Testis (tissue), 3 donors: ENCODE measurements around the gene MILR1. TPM values are rescaled to one million over a fixed set of nuclear protein-coding genes. Genes with fewer than 3 reads are reported as not detected.

ENCODE experiments used
- DNase-seq: peaks from one replicate; pipeline ENCODE4 v3.0.0-alpha.2; 2019
- H3K27ac ChIP-seq, 2 donors: fragments of 200-600 bp; sonication (generic); one replicate each; pipeline ENCODE4 v1.5.1; 2019
- H3K27me3 ChIP-seq: fragments of 200-600 bp; sonication (generic); one replicate; pipeline ENCODE4 v1.5.1; 2019
- H3K36me3 ChIP-seq: fragments of 200-600 bp; sonication (generic); one replicate; pipeline ENCODE4 v1.5.1; 2017; ENCODE audit warnings: low read depth; ENCODE audit errors: missing control alignments
- H3K4me1 ChIP-seq: fragments of 200-600 bp; sonication (generic); one replicate; pipeline ENCODE4 v1.5.1; 2019
- H3K4me3 ChIP-seq, 2 donors: fragments of 200-600 bp; sonication (generic); one replicate each; pipeline ENCODE4 v1.5.1; 2017 to 2019
- H3K9me3 ChIP-seq: fragments of 200-600 bp; sonication (generic); one replicate; pipeline ENCODE4 v1.5.1; 2017
- POLR2A ChIP-seq: fragments of 450-650 bp; IDR thresholded peaks from one replicate; pipeline ENCODE4 v1.6.1; 2017; ENCODE audit warnings: antibody characterized with exemption, mild to moderate bottlenecking, moderate library complexity
- WGBS, 2 donors: methylation state at CpG; one replicate each; pipeline ENCODE4 v1.1.5; 2018; 5-methylcytosine and 5-hydroxymethylcytosine counted together
- intact Hi-C: fragments of 100-400 bp; cut with DNase I; formaldehyde crosslinking; loops from one replicate; pipeline ENCODE4 v1.15.1; 2023; ENCODE audit warnings: low total_unique reads
- microRNA counts, 2 donors: library from miRNA; unstranded; fragments of <30 nt; microRNA quantifications; one replicate each; lab custom pipeline; 2016
- microRNA-seq, 2 donors: library from miRNA; unstranded; fragments of <30 nt; microRNA quantifications; one replicate each; pipeline ENCODE4, GENCODE V29; 2016; ENCODE audit warnings: borderline number of aligned reads in 2 of 2, borderline replicate concordance in 1 of 2
- polyA plus RNA-seq: library from polyadenylated mRNA; stranded (reverse); fragments of 350-450 nt; fragmentation: Illumina TruSeq; extraction: RNeasy Lipid Tissue Mini Kit (QIAGEN cat#74804); gene quantifications from one replicate; pipeline ENCODE4 v1.2.3, GENCODE V29; 2014; ENCODE audit warnings: low read depth, low replicate concordance; ENCODE audit not compliant: insufficient read depth
- small RNA-seq, 2 donors: library from RNA; depleted of rRNA; stranded (forward); fragments of <200 nt; gene quantifications; one replicate each; pipeline ENCODE3, GENCODE V24; 2016
- total RNA-seq, 2 donors: library from RNA; depleted of rRNA; stranded (reverse); fragments of >200 nt; gene quantifications; one replicate each; pipeline ENCODE4 v1.2.3, GENCODE V29; 2016
- TF ChIP-seq, protein P1 (sequence below), 3 experiments: fragments of 450-650 bp in 2 of 3; fragments of 200-600 bp in 1 of 3; sonication (generic) in 1 of 3; IDR thresholded peaks; one replicate each; pipeline ENCODE4 v1.5.1; 2016 to 2019; ENCODE audit warnings: antibody characterized with exemption in 3 of 3, mild to moderate bottlenecking in 2 of 3, moderate library complexity in 1 of 3

Gene MILR1
- total and polyA plus RNA-seq, 3 donors from 2014 or later, result 3.1 to 5.5 (median 3.7) TPM

DNA sequence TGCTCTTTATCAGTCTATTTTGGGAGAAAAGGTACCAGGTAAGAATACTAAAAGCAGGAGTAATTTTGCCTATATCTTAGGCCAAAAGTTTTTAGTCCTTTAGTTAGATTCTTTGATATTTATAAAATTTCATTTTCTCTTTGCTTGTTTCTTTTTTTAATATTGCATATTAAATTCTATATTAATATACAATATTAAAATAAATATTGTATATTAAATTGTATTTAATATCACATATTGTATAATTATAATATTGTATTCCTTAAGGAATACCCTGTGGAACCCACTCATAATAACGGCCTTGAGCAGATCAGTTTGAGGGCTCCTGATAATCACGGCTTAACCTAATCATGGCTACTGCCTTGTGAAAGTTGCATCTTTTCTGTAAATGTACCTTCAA lies 59.8 kb downstream of the MILR1 start:
- Histone ChIP-seq H3K9me3 (no peaks in the 10 kb centered on the region), H3K36me3 (no peaks in the 10 kb centered on the region), H3K27me3 (no peaks in the 10 kb centered on the region), H3K4me1 (peaks cover 10% of the 10 kb centered on the region), H3K4me3 (no peak overlapping the region), H3K27ac (no peak overlapping the region)
- TF ChIP-seq POLR2A, result no peak
- TF ChIP-seq, protein P1, sequence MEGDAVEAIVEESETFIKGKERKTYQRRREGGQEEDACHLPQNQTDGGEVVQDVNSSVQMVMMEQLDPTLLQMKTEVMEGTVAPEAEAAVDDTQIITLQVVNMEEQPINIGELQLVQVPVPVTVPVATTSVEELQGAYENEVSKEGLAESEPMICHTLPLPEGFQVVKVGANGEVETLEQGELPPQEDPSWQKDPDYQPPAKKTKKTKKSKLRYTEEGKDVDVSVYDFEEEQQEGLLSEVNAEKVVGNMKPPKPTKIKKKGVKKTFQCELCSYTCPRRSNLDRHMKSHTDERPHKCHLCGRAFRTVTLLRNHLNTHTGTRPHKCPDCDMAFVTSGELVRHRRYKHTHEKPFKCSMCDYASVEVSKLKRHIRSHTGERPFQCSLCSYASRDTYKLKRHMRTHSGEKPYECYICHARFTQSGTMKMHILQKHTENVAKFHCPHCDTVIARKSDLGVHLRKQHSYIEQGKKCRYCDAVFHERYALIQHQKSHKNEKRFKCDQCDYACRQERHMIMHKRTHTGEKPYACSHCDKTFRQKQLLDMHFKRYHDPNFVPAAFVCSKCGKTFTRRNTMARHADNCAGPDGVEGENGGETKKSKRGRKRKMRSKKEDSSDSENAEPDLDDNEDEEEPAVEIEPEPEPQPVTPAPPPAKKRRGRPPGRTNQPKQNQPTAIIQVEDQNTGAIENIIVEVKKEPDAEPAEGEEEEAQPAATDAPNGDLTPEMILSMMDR (IDR thresholded peaks at IDR 0.05), result no peak
- WGBS, 2 donors, result 69 to 72% methylated on average over 2 of the region's 2 CpGs
- DNase-seq, result no peak
- intact Hi-C loops, result no loop called here

DNA sequence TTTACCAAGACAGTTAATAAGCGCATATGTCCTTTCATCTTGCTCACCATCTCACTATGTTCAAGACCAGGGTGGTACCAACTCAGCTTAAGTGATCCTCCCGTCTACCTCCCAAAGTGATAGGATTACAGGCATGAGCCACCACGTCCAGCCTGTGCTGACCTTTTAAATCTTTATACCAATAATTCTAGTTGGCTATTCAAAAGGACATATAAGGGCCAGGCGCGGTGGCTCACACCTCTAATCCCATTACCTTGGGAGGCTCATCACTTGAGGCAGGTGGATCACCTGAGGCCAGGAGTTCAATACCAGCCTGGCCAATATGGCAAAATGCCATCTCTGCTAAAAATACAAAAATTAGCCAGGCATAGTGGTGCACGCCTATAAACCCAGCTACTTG lies 60.3 kb downstream of the MILR1 start:
- 84 to 90% methylated on average over 6 of the region's 6 CpGs for WGBS, 2 donors
- no peak overlapping the region for H3K27ac ChIP-seq
- no peaks in the 10 kb centered on the region for H3K36me3 ChIP-seq
- no peaks in the 10 kb centered on the region for H3K27me3 ChIP-seq
- H3K4me1 ChIP-seq, result peaks cover 7% of the 10 kb centered on the region
- DNase-seq, result no peak
- H3K9me3 ChIP-seq, result no peaks in the 10 kb centered on the region
- intact Hi-C loops, result no loop called here
- TF ChIP-seq POLR2A, result no peak
- TF ChIP-seq, protein P1 (IDR thresholded peaks at IDR 0.05), result no peak
- H3K4me3 ChIP-seq, result no peak overlapping the region

DNA sequence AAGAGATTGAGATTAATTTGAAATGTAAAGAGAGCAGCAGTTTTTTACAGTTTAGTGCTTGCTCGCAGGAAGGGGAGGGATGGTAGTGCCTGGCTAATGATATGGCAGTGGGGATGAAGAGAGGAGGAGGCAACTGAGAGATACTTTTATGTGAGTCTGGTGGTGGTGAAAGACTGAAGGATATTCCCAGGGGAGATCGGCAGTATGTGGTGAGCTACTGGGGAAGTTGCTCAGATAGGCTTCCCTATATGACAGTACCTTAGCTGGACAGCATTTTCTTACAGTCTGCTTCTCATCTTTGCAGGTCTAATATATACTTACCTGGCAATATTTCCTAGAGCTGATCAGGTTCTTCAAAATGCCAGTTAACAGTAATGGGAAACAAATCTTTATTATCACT lies 66.5 kb downstream of the MILR1 start:
- no peaks in the 10 kb centered on the region for H3K4me1 ChIP-seq
- intact Hi-C loops, result no loop called here
- H3K27ac ChIP-seq, result no peak overlapping the region
- no peaks in the 10 kb centered on the region for H3K36me3 ChIP-seq
- H3K27me3 ChIP-seq, result no peaks in the 10 kb centered on the region
- no peak for DNase-seq
- no peak overlapping the region for H3K4me3 ChIP-seq
- TF ChIP-seq POLR2A, result no peak
- TF ChIP-seq, protein P1 (IDR thresholded peaks at IDR 0.05), result no peak
- no peaks in the 10 kb centered on the region for H3K9me3 ChIP-seq
- 68 to 89% methylated on average over 2 of the region's 2 CpGs for WGBS, 2 donors

DNA sequence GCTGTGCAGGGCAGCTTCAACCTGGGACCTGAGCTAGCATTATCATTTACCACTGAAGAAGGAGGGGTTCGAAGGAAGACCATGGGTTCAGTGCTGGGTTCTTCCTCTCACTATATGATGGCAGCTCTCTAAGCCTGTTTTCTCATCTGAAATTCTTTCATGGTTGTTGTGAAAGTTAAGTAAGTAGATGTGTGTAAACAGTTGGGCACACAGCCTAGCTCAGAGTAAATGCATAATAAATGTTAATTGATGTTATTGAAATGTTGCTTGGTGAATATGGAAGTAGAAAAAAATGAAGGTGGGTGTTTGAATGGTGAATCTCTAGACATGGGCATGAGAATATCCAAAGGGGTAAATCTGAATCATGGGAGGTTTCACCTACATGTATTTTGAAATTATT lies 66.9 kb downstream of the MILR1 start:
- H3K4me3 ChIP-seq, result no peak overlapping the region
- no peaks in the 10 kb centered on the region for H3K9me3 ChIP-seq
- H3K27ac ChIP-seq, result no peak overlapping the region
- H3K27me3 ChIP-seq, result no peaks in the 10 kb centered on the region
- no peak for DNase-seq
- intact Hi-C loops, result no loop called here
- 90 to 100% methylated on average over 1 of the region's 1 CpG for WGBS, 2 donors
- TF ChIP-seq, protein P1 (IDR thresholded peaks at IDR 0.05), result no peak
- TF ChIP-seq POLR2A, result no peak
- no peaks in the 10 kb centered on the region for H3K36me3 ChIP-seq
- no peaks in the 10 kb centered on the region for H3K4me1 ChIP-seq

MicroRNA genes within 50 kb of the gene (microRNA counts, 767-probe panel; counts per million panel counts)
- 0 to 152 counts per million in 2 donors for microRNA hsa-miR-1273e (lab: Ali Mortazavi, UCI)

Small RNA genes lying within 50 kb of the gene (microRNA-seq; reads per million reads assigned to microRNA genes)
- gene MIR1273E (0 reads per million in 2 donors), gene MIR3064 (14.6 to 15.9 reads per million in 2 donors), gene MIR5047 (0 to 0.70 reads per million in 2 donors)

Small RNA genes lying within 50 kb of the gene (small RNA-seq; reads per million reads assigned to genes)
- 0 reads per million in 2 donors for gene ATP5MFP4
- gene MIR1273E, result 0 reads per million in 2 donors

Other genes with a start within 250 kb of the MILR1 start
- gene TEX2, start 185.9 kb upstream of the MILR1 start, total RNA-seq, result 10 to 100 TPM; 66.0 to 99.9 TPM
- 136 TPM for gene TEX2, start 185.9 kb upstream of the MILR1 start, polyA plus RNA-seq
- 10 to 100 TPM in 1 of 2 donors, 1 to 10 TPM in 1; 7.7 to 14.7 TPM for gene PECAM1, start 58.3 kb upstream of the MILR1 start, total RNA-seq
- 33.0 TPM for gene PECAM1, start 58.3 kb upstream of the MILR1 start, polyA plus RNA-seq
- gene POLG2, start 47.9 kb downstream of the MILR1 start, total RNA-seq, result 10 to 100 TPM; 19.0 to 29.7 TPM
- 47.1 TPM for gene POLG2, start 47.9 kb downstream of the MILR1 start, polyA plus RNA-seq
- 100 to 1,000 TPM; 557 to 697 TPM for gene DDX5, start 57.2 kb downstream of the MILR1 start, total RNA-seq
- 516 TPM for gene DDX5, start 57.2 kb downstream of the MILR1 start, polyA plus RNA-seq
- 10 to 100 TPM; 73.6 to 93.5 TPM for gene CEP95, start 57.9 kb downstream of the MILR1 start, total RNA-seq
- 54.1 TPM for gene CEP95, start 57.9 kb downstream of the MILR1 start, polyA plus RNA-seq
- 10 to 100 TPM; 28.9 to 32.2 TPM for gene SMURF2, start 213.2 kb downstream of the MILR1 start, total RNA-seq
- 50.0 TPM for gene SMURF2, start 213.2 kb downstream of the MILR1 start, polyA plus RNA-seq